K562 (cell line): ENCODE results near the gene MYH7. TPM values are rescaled to one million over a fixed set of nuclear protein-coding genes. Genes with fewer than 3 reads are reported as not detected.

Source experiments
- CEBPG ChIP-seq, 3 experiments: fragments of 200-800 bp in 1 of 3; sonication (Bioruptor generic) in 1 of 3; sonication (generic) in 1 of 3; formaldehyde crosslinking in 1 of 3; IDR thresholded peaks in 2 of 3; conservative IDR thresholded peaks in 1 of 3; 2 replicates each; pipeline versions ENCODE4 v1.6.1 to v1.8.0; 2016 to 2022; ENCODE audit warnings: missing compliant biosample characterization in 2 of 3, missing genetic modification characterization in 2 of 3, mild to moderate bottlenecking in 1 of 3, missing genetic modification reagents in 1 of 3
- COPS2 ChIP-seq: fragments of 450-650 bp; conservative IDR thresholded peaks from 2 replicates; pipeline ENCODE4 v1.6.1; 2016; ENCODE audit warnings: mild to moderate bottlenecking, moderate library complexity
- DMBX1 ChIP-seq: fragments of 250-450 bp; sonication (Bioruptor Pico); IDR thresholded peaks from 2 replicates; pipeline ENCODE4 v1.8.0; 2022; ENCODE audit warnings: inconsistent platforms, mild to moderate bottlenecking, moderate library complexity, borderline replicate concordance
- GABPB1 ChIP-seq: sonication (generic); formaldehyde crosslinking; IDR thresholded peaks from 2 replicates; pipeline ENCODE4 v1.8.0; 2022; ENCODE audit warnings: mild to moderate bottlenecking, missing genetic modification reagents
- KDM2B ChIP-seq: fragments of 250-450 bp; sonication (Bioruptor Pico); IDR thresholded peaks from 2 replicates; pipeline ENCODE4 v1.8.0; 2021; ENCODE audit warnings: mild to moderate bottlenecking, moderate library complexity
- NFATC3 ChIP-seq: fragments of 450-650 bp; IDR thresholded peaks from 2 replicates; pipeline ENCODE4 v1.6.1; 2017; ENCODE audit warnings: mild to moderate bottlenecking
- PRMT5 ChIP-seq: sonication (generic); formaldehyde crosslinking; IDR thresholded peaks from 2 replicates; pipeline ENCODE4 v1.5.0; 2020; ENCODE audit warnings: missing genetic modification reagents
- SUPT5H ChIP-seq: fragments of 450-650 bp; IDR thresholded peaks from 2 replicates; pipeline ENCODE4 v1.6.1; 2016
- ZNF239 ChIP-seq: fragments of 250-450 bp; sonication (Bioruptor Pico); IDR thresholded peaks from 2 replicates; pipeline ENCODE4 v1.4.0; 2020; ENCODE audit warnings: mild to moderate bottlenecking
- ZNF766 ChIP-seq: fragments of 200-800 bp; sonication (Bioruptor generic); conservative IDR thresholded peaks from 2 replicates; pipeline ENCODE4 v1.6.1; 2016; ENCODE audit warnings: missing genetic modification characterization, missing compliant biosample characterization
- polyA plus RNA-seq, 8 experiments: library from polyadenylated mRNA; depleted of rRNA in 4 of 8; stranded (reverse) in 5 of 8; unstranded in 3 of 8; fragments of >200 nt; fragmentation: Nextera tagmentation in 2 of 8; fragmentation: Illumina TruSeq in 1 of 8; extraction: Ambion mirVana in 2 of 8; extraction: Trizol in 1 of 8; gene quantifications; 2 replicates each; pipeline versions ENCODE4 v1.2.1 to v1.2.3, GENCODE V29; 2011 to 2014; ENCODE audit warnings: inconsistent platforms in 1 of 8, missing spikeins in 1 of 8
- total RNA-seq, 7 experiments: library from RNA; depleted of rRNA in 6 of 7; stranded (reverse); fragments of >200 nt in 6 of 7; fragmentation: Illumina TruSeq in 2 of 7; extraction: Trizol in 2 of 7; gene quantifications; 2 replicates each; pipeline versions ENCODE4 v1.2.1 to v1.2.3, GENCODE V29; 2011 to 2021; ENCODE audit warnings: low replicate concordance in 1 of 7
- TF ChIP-seq, protein P1 (sequence below): fragments of 450-650 bp; IDR thresholded peaks from 2 replicates; pipeline ENCODE4 v1.6.1; 2017; ENCODE audit warnings: antibody characterized with exemption
- TF ChIP-seq, protein P2 (sequence below): fragments of 450-650 bp; IDR thresholded peaks from 2 replicates; pipeline ENCODE4 v1.6.1; 2016; ENCODE audit warnings: mild to moderate bottlenecking
- TF ChIP-seq, protein P3 (sequence below): sonication (generic); formaldehyde crosslinking; IDR thresholded peaks from 2 replicates; pipeline ENCODE4 v1.8.1; 2022; ENCODE audit warnings: missing genetic modification reagents
- TF ChIP-seq, protein P4 (sequence below): sonication (generic); formaldehyde crosslinking; IDR thresholded peaks from 2 replicates; pipeline ENCODE4 v1.8.0; 2022; ENCODE audit warnings: mild to moderate bottlenecking, missing genetic modification reagents
- TF ChIP-seq, protein P5 (sequence below): fragments of 250-450 bp; sonication (Bioruptor Pico); IDR thresholded peaks from 2 replicates; pipeline ENCODE4 v1.8.0; 2021; ENCODE audit warnings: borderline replicate concordance, mild to moderate bottlenecking, moderate library complexity; ENCODE audit not compliant: poor library complexity, severe bottlenecking
- TF ChIP-seq, protein P6 (sequence below), 3 experiments: IDR thresholded peaks in 2 of 3; conservative IDR thresholded peaks in 1 of 3; 2 replicates each; pipeline ENCODE4 v1.5.1; 2011 to 2012; ENCODE audit warnings: low read length in 3 of 3, mild to moderate bottlenecking in 3 of 3, control low read depth in 2 of 3, improper control_type of control experiment in 1 of 3, inconsistent platforms in 1 of 3, low read depth in 1 of 3, mixed read lengths in 1 of 3, moderate library complexity in 1 of 3; ENCODE audit not compliant: insufficient read depth in 2 of 3

The MYH7 gene
- total and polyA plus RNA-seq, 9 of the 15 experiments (the other 6 are each of a cell fraction or from before 2014, with no cell fraction given): not detected

DNA sequence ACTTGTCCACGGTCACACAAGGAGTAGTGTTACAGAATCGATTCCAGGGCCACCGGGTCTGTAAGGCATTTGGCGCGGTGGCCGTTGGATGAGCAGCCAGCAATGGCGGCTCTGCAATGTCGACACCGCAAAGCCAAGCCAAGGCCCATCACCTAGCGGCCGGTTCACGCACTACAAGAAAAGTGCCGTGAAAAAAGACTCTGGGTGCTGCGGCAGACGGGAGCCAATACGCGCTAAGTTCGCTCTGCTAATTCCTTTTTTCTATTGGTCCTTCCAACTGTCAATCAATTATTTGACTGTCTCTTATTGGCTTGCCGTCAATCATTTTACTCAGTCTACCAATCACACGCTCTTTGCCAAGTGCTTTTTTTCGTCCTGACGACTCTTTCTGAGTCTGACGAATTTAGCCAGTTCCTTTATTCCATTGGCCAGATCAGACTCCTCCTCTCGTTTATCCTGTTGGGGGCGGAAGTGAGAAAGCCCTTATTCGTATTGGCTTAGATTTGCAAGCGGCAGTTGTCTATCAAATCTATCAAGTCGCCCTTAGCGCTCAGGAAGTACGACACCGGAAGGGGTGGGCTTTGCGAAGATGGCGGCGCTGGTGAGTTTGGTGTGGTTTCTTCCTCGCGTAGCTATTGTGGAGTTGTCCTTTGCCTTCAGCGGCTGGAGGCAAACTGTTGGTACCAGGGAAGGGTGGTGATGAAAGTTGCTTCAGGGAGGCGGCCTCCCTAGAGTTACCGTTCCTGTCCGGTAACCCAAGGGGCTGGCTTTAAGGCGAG lies 33.9 kb upstream of the MYH7 start, which contains the start of gene NGDN (continued):
- TF ChIP-seq ZNF239 (CRISPR knock-in tag): no peak
- TF ChIP-seq COPS2: no peak
- TF ChIP-seq, protein P1, sequence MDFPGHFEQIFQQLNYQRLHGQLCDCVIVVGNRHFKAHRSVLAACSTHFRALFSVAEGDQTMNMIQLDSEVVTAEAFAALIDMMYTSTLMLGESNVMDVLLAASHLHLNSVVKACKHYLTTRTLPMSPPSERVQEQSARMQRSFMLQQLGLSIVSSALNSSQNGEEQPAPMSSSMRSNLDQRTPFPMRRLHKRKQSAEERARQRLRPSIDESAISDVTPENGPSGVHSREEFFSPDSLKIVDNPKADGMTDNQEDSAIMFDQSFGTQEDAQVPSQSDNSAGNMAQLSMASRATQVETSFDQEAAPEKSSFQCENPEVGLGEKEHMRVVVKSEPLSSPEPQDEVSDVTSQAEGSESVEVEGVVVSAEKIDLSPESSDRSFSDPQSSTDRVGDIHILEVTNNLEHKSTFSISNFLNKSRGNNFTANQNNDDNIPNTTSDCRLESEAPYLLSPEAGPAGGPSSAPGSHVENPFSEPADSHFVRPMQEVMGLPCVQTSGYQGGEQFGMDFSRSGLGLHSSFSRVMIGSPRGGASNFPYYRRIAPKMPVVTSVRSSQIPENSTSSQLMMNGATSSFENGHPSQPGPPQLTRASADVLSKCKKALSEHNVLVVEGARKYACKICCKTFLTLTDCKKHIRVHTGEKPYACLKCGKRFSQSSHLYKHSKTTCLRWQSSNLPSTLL: no peak
- TF ChIP-seq, protein P2, sequence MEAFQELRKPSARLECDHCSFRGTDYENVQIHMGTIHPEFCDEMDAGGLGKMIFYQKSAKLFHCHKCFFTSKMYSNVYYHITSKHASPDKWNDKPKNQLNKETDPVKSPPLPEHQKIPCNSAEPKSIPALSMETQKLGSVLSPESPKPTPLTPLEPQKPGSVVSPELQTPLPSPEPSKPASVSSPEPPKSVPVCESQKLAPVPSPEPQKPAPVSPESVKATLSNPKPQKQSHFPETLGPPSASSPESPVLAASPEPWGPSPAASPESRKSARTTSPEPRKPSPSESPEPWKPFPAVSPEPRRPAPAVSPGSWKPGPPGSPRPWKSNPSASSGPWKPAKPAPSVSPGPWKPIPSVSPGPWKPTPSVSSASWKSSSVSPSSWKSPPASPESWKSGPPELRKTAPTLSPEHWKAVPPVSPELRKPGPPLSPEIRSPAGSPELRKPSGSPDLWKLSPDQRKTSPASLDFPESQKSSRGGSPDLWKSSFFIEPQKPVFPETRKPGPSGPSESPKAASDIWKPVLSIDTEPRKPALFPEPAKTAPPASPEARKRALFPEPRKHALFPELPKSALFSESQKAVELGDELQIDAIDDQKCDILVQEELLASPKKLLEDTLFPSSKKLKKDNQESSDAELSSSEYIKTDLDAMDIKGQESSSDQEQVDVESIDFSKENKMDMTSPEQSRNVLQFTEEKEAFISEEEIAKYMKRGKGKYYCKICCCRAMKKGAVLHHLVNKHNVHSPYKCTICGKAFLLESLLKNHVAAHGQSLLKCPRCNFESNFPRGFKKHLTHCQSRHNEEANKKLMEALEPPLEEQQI: peak; percentile 99
- peak; percentile 79 for TF ChIP-seq SUPT5H
- TF ChIP-seq DMBX1: no peak
- TF ChIP-seq ZNF766 (CRISPR knock-in tag): no peak
- TF ChIP-seq PRMT5 (CRISPR knock-in tag): no peak
- TF ChIP-seq, protein P3, sequence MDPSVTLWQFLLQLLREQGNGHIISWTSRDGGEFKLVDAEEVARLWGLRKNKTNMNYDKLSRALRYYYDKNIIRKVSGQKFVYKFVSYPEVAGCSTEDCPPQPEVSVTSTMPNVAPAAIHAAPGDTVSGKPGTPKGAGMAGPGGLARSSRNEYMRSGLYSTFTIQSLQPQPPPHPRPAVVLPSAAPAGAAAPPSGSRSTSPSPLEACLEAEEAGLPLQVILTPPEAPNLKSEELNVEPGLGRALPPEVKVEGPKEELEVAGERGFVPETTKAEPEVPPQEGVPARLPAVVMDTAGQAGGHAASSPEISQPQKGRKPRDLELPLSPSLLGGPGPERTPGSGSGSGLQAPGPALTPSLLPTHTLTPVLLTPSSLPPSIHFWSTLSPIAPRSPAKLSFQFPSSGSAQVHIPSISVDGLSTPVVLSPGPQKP: no peak
- TF ChIP-seq GABPB1 (CRISPR knock-in tag): peak; percentile 93
- TF ChIP-seq, protein P4, sequence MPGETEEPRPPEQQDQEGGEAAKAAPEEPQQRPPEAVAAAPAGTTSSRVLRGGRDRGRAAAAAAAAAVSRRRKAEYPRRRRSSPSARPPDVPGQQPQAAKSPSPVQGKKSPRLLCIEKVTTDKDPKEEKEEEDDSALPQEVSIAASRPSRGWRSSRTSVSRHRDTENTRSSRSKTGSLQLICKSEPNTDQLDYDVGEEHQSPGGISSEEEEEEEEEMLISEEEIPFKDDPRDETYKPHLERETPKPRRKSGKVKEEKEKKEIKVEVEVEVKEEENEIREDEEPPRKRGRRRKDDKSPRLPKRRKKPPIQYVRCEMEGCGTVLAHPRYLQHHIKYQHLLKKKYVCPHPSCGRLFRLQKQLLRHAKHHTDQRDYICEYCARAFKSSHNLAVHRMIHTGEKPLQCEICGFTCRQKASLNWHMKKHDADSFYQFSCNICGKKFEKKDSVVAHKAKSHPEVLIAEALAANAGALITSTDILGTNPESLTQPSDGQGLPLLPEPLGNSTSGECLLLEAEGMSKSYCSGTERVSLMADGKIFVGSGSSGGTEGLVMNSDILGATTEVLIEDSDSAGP (CRISPR knock-in tag): no peak
- TF ChIP-seq NFATC3: no peak
- TF ChIP-seq, protein P5, sequence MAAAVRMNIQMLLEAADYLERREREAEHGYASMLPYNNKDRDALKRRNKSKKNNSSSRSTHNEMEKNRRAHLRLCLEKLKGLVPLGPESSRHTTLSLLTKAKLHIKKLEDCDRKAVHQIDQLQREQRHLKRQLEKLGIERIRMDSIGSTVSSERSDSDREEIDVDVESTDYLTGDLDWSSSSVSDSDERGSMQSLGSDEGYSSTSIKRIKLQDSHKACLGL: peak; percentile 19
- TF ChIP-seq CEBPG (CRISPR knock-in tag; IDR thresholded peaks at IDR 0.05): no peak
- no peak for TF ChIP-seq CEBPG (tag; conservative IDR thresholded peaks at IDR 0.05 in 1 of 2, IDR thresholded peaks at IDR 0.05 in 1 of 2)
- no peak for TF ChIP-seq KDM2B (CRISPR knock-in tag)
- TF ChIP-seq, protein P6, sequence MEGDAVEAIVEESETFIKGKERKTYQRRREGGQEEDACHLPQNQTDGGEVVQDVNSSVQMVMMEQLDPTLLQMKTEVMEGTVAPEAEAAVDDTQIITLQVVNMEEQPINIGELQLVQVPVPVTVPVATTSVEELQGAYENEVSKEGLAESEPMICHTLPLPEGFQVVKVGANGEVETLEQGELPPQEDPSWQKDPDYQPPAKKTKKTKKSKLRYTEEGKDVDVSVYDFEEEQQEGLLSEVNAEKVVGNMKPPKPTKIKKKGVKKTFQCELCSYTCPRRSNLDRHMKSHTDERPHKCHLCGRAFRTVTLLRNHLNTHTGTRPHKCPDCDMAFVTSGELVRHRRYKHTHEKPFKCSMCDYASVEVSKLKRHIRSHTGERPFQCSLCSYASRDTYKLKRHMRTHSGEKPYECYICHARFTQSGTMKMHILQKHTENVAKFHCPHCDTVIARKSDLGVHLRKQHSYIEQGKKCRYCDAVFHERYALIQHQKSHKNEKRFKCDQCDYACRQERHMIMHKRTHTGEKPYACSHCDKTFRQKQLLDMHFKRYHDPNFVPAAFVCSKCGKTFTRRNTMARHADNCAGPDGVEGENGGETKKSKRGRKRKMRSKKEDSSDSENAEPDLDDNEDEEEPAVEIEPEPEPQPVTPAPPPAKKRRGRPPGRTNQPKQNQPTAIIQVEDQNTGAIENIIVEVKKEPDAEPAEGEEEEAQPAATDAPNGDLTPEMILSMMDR (IDR thresholded peaks at IDR 0.05 in 2 of 3, conservative IDR thresholded peaks at IDR 0.05 in 1 of 3; ENCODE audit: insufficient read depth in 2 of 3, low read depth in 1 of 3, low read length in 3 of 3): peak; percentile 53 to 66 (median 64)
